HCT116 (cell line): ENCODE data around the gene PPP4R2. TPM values are rescaled to one million over a fixed set of nuclear protein-coding genes. Genes with fewer than 3 reads are reported as not detected.

Source experiments
- ATAC-seq: fragments of 200-7000 bp; cut with Tn5 transposase; 2 replicates; pipeline ENCODE4 v1.9.1; 2020; ENCODE audit warnings: mild to moderate bottlenecking, moderate library complexity
- BruUV-seq: library from RNA; stranded (reverse); fragments of 400-500 nt; replicated peaks from 2 replicates; lab custom pipeline; 2021; lab: Mats Ljungman, UMichigan
- CTCF ChIA-PET: fragments of 300-600 bp; sonication (Branson Sonifier 250); formaldehyde crosslinking; loops from one replicate; lab custom pipeline; 2021; ENCODE audit warnings: antibody characterized with exemption; lab: Charles Lee
- POLR2A ChIA-PET: fragments of 300-600, 350-600 bp; sonication (Branson Sonifier 250); formaldehyde crosslinking; loops from one replicate; lab custom pipeline; 2021; ENCODE audit warnings: antibody characterized with exemption; lab: Charles Lee
- RAD21 ChIA-PET, 2 experiments: fragments of 300-600 bp; sonication (Branson Sonifier 250); formaldehyde crosslinking; loops; one replicate each; lab custom pipeline; 2023; ENCODE audit warnings: low total read pairs in 2 of 2; ENCODE audit not compliant: uncharacterized antibody in 2 of 2, unreplicated experiment in 2 of 2, low non-redundant PET in 1 of 2; lab: Charles Lee
- DNase-seq: peaks from one replicate; pipeline ENCODE4 v3.0.0-alpha.2; 2010; ENCODE audit warnings: low read depth, low spot score
- H2AFZ ChIP-seq: fragments of 200-600 bp; shearing (Covaris generic), sonication (generic); 2 replicates; pipeline ENCODE4 v1.6.1; 2017; ENCODE audit warnings: low read depth, mixed run types, mixed read lengths, antibody characterized with exemption, low read length; ENCODE audit not compliant: poor library complexity, severe bottlenecking
- H3K27ac ChIP-seq: 2 replicates; pipeline ENCODE4 v1.5.1; 2012; ENCODE audit warnings: low read depth, low read length
- H3K27me3 ChIP-seq: fragments of 200-600 bp; sonication (generic); 2 replicates; pipeline ENCODE4 v1.6.1; 2016; ENCODE audit warnings: mixed run types, low read length, mixed read lengths; ENCODE audit not compliant: insufficient read depth
- H3K36me3 ChIP-seq, 2 experiments: fragments of 200-500 bp in 1 of 2; fragments of 200-600 bp in 1 of 2; sonication (Bioruptor generic) in 1 of 2; sonication (generic) in 1 of 2; 2 replicates each; pipeline versions ENCODE4 v1.5.1 to v1.6.1; 2014 to 2016; ENCODE audit warnings: low read length in 2 of 2, inconsistent platforms in 1 of 2, mixed read lengths in 1 of 2, mixed run types in 1 of 2; ENCODE audit not compliant: insufficient read depth in 2 of 2, control insufficient read depth in 1 of 2
- H3K4me1 ChIP-seq, 2 experiments: fragments of 200-600 bp in 1 of 2; sonication (generic) in 1 of 2; 2 replicates each; pipeline versions ENCODE4 v1.5.1 to v1.6.1; 2012 to 2017; ENCODE audit warnings: low read length in 2 of 2, inconsistent platforms in 1 of 2, mild to moderate bottlenecking in 1 of 2, mixed read lengths in 1 of 2, mixed run types in 1 of 2, moderate library complexity in 1 of 2; ENCODE audit not compliant: insufficient read depth in 2 of 2, control insufficient read depth in 1 of 2
- H3K4me2 ChIP-seq: fragments of 200-600 bp; sonication (generic); 2 replicates; pipeline ENCODE4 v1.6.1; 2017; ENCODE audit warnings: mixed run types, low read length, mixed read lengths
- H3K4me3 ChIP-seq, 2 experiments: fragments of 200-600 bp in 1 of 2; sonication (generic) in 1 of 2; replicated peaks in 1 of 2; 2 replicates each; pipeline ENCODE4 v1.5.1; 2011 to 2016; ENCODE audit warnings: low read length in 2 of 2, control low read depth in 1 of 2, low read depth in 1 of 2, mild to moderate bottlenecking in 1 of 2, mixed read lengths in 1 of 2, mixed run types in 1 of 2
- H3K79me2 ChIP-seq: fragments of 200-600 bp; sonication (generic); 2 replicates; pipeline ENCODE4 v1.6.1; 2017; ENCODE audit warnings: mild to moderate bottlenecking, mixed run types, low read length, moderate library complexity, mixed read lengths; ENCODE audit not compliant: insufficient read depth
- H3K9ac ChIP-seq: fragments of 200-600 bp; sonication (generic); 2 replicates; pipeline ENCODE4 v1.6.1; 2016; ENCODE audit warnings: low read length, mixed read lengths
- H3K9me2 ChIP-seq: fragments of 200-600 bp; sonication (generic), shearing (Covaris generic); 2 replicates; pipeline ENCODE4 v1.6.1; 2017; ENCODE audit warnings: mixed run types, mild to moderate bottlenecking, moderate library complexity; ENCODE audit not compliant: insufficient read depth
- H3K9me3 ChIP-seq, 2 experiments: fragments of 200-500 bp in 1 of 2; fragments of 200-600 bp in 1 of 2; sonication (Bioruptor generic) in 1 of 2; sonication (generic) in 1 of 2; 2 replicates each; pipeline ENCODE4 v1.6.1; 2014 to 2017; ENCODE audit warnings: low read length in 2 of 2, mixed read lengths in 2 of 2, inconsistent platforms in 1 of 2, low read depth in 1 of 2, mild to moderate bottlenecking in 1 of 2, mixed run types in 1 of 2, moderate library complexity in 1 of 2; ENCODE audit not compliant: control insufficient read depth in 1 of 2, insufficient read depth in 1 of 2
- H4K20me1 ChIP-seq: fragments of 200-600 bp; sonication (generic), shearing (Covaris generic); 2 replicates; pipeline ENCODE4 v1.6.1; 2017; ENCODE audit warnings: mixed run types, mild to moderate bottlenecking, moderate library complexity; ENCODE audit not compliant: insufficient read depth
- CEBPB ChIP-seq: IDR thresholded peaks from 2 replicates; pipeline ENCODE4 v1.6.1; 2012; ENCODE audit warnings: low read depth
- REST ChIP-seq: IDR thresholded peaks from 2 replicates; pipeline ENCODE4 v1.6.1; 2012; ENCODE audit warnings: low read depth
- SIN3A ChIP-seq: IDR thresholded peaks from 2 replicates; pipeline ENCODE4 v1.6.1; 2012; ENCODE audit warnings: low read depth
- intact Hi-C: fragments of 100-400 bp; cut with micrococcal nuclease; formaldehyde crosslinking; loops from 2 replicates; pipeline ENCODE4 v1.10.0; 2022
- total RNA-seq: library from RNA; stranded (reverse); gene quantifications from one replicate; pipeline ENCODE4 v1.2.1, GENCODE V29; 2021; ENCODE audit not compliant: unreplicated experiment
- TF ChIP-seq, protein P1 (sequence below): IDR thresholded peaks from 2 replicates; pipeline ENCODE4 v1.6.1; 2011; ENCODE audit warnings: mild to moderate bottlenecking, low read length, moderate library complexity; ENCODE audit not compliant: insufficient replicate concordance; ENCODE audit errors: extremely low read depth

PPP4R2 gene
- total RNA-seq, 1 experiment from 2014 or later = 72.5 TPM

GRCh38 chr3:73072634-73073033 is 76.0 kb downstream of the PPP4R2 start:
- no peaks in the 10 kb centered on the region for H3K36me3 ChIP-seq
- no peak for ATAC-seq
- BruUV-seq = no TSS peak
- no peaks in the 10 kb centered on the region for H3K9me2 ChIP-seq
- no peak overlapping the region for H3K27ac ChIP-seq
- intact Hi-C loops = no loop called here
- H3K4me1 ChIP-seq = no peaks in the 10 kb centered on the region
- CTCF ChIA-PET = interaction anchor here (0.7 kb wide), 1 partner anchor 17 kb away, joined by 3 read pairs; no protein-coding TSS in a partner anchor
- no peaks in the 10 kb centered on the region for H3K9me3 ChIP-seq
- no peaks in the 10 kb centered on the region for H3K27me3 ChIP-seq
- TF ChIP-seq SIN3A (no peak), REST (no peak), CEBPB (no peak)
- TF ChIP-seq, protein P1, sequence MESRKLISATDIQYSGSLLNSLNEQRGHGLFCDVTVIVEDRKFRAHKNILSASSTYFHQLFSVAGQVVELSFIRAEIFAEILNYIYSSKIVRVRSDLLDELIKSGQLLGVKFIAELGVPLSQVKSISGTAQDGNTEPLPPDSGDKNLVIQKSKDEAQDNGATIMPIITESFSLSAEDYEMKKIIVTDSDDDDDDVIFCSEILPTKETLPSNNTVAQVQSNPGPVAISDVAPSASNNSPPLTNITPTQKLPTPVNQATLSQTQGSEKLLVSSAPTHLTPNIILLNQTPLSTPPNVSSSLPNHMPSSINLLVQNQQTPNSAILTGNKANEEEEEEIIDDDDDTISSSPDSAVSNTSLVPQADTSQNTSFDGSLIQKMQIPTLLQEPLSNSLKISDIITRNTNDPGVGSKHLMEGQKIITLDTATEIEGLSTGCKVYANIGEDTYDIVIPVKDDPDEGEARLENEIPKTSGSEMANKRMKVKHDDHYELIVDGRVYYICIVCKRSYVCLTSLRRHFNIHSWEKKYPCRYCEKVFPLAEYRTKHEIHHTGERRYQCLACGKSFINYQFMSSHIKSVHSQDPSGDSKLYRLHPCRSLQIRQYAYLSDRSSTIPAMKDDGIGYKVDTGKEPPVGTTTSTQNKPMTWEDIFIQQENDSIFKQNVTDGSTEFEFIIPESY = no peak
- TF ChIP-seq, all 23 proteins: peak for 0
- Histone ChIP-seq H3K4me2 (no peak overlapping the region), H3K9ac (no peak overlapping the region), H3K79me2 (no peaks in the 10 kb centered on the region), H2AFZ (no peak overlapping the region), H3K4me3 (no peak overlapping the region), H4K20me1 (no peaks in the 10 kb centered on the region)
- no peak for DNase-seq
- ChIA-PET POLR2A (no interaction called here), RAD21 (interaction anchor here in 1 of 2 experiments (0.6 kb wide), 1 partner anchor 198 kb away, joined by 4 read pairs; no protein-coding TSS in a partner anchor)
